SU-DHL-6 (cell line): Measurements from ENCODE around the gene HS3ST4.

Source experiments
- H2AFZ ChIP-seq: fragments of 200-600 bp; sonication (generic); 2 replicates; pipeline ENCODE4 v1.6.1; 2014; ENCODE audit warnings: low read depth, mild to moderate bottlenecking, moderate library complexity, mixed read lengths, antibody characterized with exemption, low read length; ENCODE audit not compliant: severe bottlenecking
- H3F3A ChIP-seq: fragments of 200-600 bp; shearing (Covaris generic); 2 replicates; pipeline ENCODE4 v1.6.0; 2016; ENCODE audit warnings: antibody characterized with exemption, mild to moderate bottlenecking; ENCODE audit not compliant: insufficient read depth
- H3K27ac ChIP-seq: fragments of 200-600 bp; sonication (generic); 2 replicates; pipeline ENCODE4 v1.5.1; 2016; ENCODE audit warnings: low read depth, mild to moderate bottlenecking, low read length, moderate library complexity, mixed read lengths
- H3K27me3 ChIP-seq: fragments of 200-600 bp; sonication (generic), shearing (Covaris generic); 2 replicates; pipeline ENCODE4 v1.6.0; 2014; ENCODE audit warnings: mild to moderate bottlenecking, low read length
- H3K36me3 ChIP-seq: fragments of 200-600 bp; sonication (generic); 2 replicates; pipeline ENCODE4 v1.6.1; 2014; ENCODE audit warnings: mild to moderate bottlenecking, low read length, mixed read lengths
- H3K4me2 ChIP-seq: fragments of 300-600, 200-600 bp; shearing (Covaris generic), sonication (generic); 2 replicates; pipeline ENCODE4 v1.6.0; 2014; ENCODE audit warnings: low read length, low read depth, mild to moderate bottlenecking; ENCODE audit not compliant: poor library complexity, severe bottlenecking
- H3K4me3 ChIP-seq: fragments of 200-600 bp; sonication (generic); 2 replicates; pipeline ENCODE4 v1.5.1; 2014; ENCODE audit warnings: antibody characterized with exemption, low read length, mild to moderate bottlenecking, mixed read lengths; ENCODE audit not compliant: insufficient read depth, poor library complexity, severe bottlenecking
- H3K79me2 ChIP-seq: fragments of 200-600 bp; sonication (generic); 2 replicates; pipeline ENCODE4 v1.6.1; 2014; ENCODE audit warnings: mild to moderate bottlenecking, low read length, moderate library complexity; ENCODE audit not compliant: insufficient read depth
- H3K9ac ChIP-seq: fragments of 200-600 bp; sonication (generic); 2 replicates; pipeline ENCODE4 v1.7.0; 2014; ENCODE audit warnings: mild to moderate bottlenecking, low read length
- H3K9me2 ChIP-seq: fragments of 200-600 bp; sonication (generic); replicated peaks from 2 replicates; pipeline ENCODE4 v1.6.1; 2014; ENCODE audit warnings: low read length; ENCODE audit not compliant: insufficient read depth
- H3K9me3 ChIP-seq: fragments of 200-600 bp; sonication (generic); 2 replicates; pipeline ENCODE4 v1.6.1; 2014; ENCODE audit warnings: low read length, mixed read lengths; ENCODE audit not compliant: insufficient read depth
- H4K20me1 ChIP-seq: fragments of 200-600 bp; sonication (generic); 2 replicates; pipeline ENCODE4 v1.6.1; 2014; ENCODE audit warnings: low read depth, mild to moderate bottlenecking, antibody characterized with exemption, low read length, moderate library complexity, mixed read lengths
- CTCF ChIP-seq: fragments of 200-600 bp; sonication (generic); IDR thresholded peaks from one replicate; pipeline ENCODE4 v1.5.1; 2017; ENCODE audit warnings: antibody characterized with exemption, mild to moderate bottlenecking, low read length, moderate library complexity; ENCODE audit not compliant: insufficient read depth, poor library complexity, severe bottlenecking
- EZH2phosphoT487 ChIP-seq: fragments of 200-600 bp; sonication (generic), shearing (Covaris generic); conservative IDR thresholded peaks from 2 replicates; pipeline ENCODE4 v1.6.1; 2018; ENCODE audit warnings: mild to moderate bottlenecking, antibody characterized with exemption, low read length, moderate library complexity, mixed read lengths

The HS3ST4 gene

GRCh38 chr16:25859645-25860044, 167.9 kb downstream of the HS3ST4 start:
- no peaks in the 10 kb centered on the region for H3K9me3 ChIP-seq
- no peaks in the 10 kb centered on the region for H3K9me2 ChIP-seq
- no peak overlapping the region for H2AFZ ChIP-seq
- no peak overlapping the region for H3K4me2 ChIP-seq
- H3K4me3 ChIP-seq: no peak overlapping the region
- no peaks in the 10 kb centered on the region for H3K27me3 ChIP-seq
- TF ChIP-seq EZH2phosphoT487 (no peak), CTCF (no peak)
- H3K36me3 ChIP-seq: no peaks in the 10 kb centered on the region
- no peaks in the 10 kb centered on the region for H4K20me1 ChIP-seq
- H3K79me2 ChIP-seq: no peaks in the 10 kb centered on the region
- H3K27ac ChIP-seq: no peak overlapping the region
- no peak overlapping the region for H3K9ac ChIP-seq
- no peaks in the 10 kb centered on the region for H3F3A ChIP-seq

- Histone ChIP-seq H4K20me1 (no peaks in the 10 kb centered on the region), H3K9me2 (no peaks in the 10 kb centered on the region), H3K4me2 (no peak overlapping the region), H3K4me3 (no peak overlapping the region), H3K9me3 (no peaks in the 10 kb centered on the region), H3F3A (no peaks in the 10 kb centered on the region), H3K27me3 (no peaks in the 10 kb centered on the region), H3K36me3 (no peaks in the 10 kb centered on the region), H2AFZ (no peak overlapping the region), H3K27ac (no peak overlapping the region), H3K79me2 (no peaks in the 10 kb centered on the region), H3K9ac (no peak overlapping the region)
- no peak for TF ChIP-seq EZH2phosphoT487
- no peak for TF ChIP-seq CTCF
Observed at GRCh38 chr16:25867041-25867440, 175.3 kb downstream of the HS3ST4 start.

- Histone ChIP-seq H3K4me2 (no peak overlapping the region), H3F3A (no peaks in the 10 kb centered on the region), H3K4me3 (no peak overlapping the region), H3K27ac (no peak overlapping the region), H2AFZ (no peak overlapping the region), H3K27me3 (no peaks in the 10 kb centered on the region), H3K9me2 (no peaks in the 10 kb centered on the region), H3K79me2 (no peaks in the 10 kb centered on the region), H3K9me3 (no peaks in the 10 kb centered on the region), H3K36me3 (no peaks in the 10 kb centered on the region), H4K20me1 (no peaks in the 10 kb centered on the region), H3K9ac (no peak overlapping the region)
- TF ChIP-seq EZH2phosphoT487 (no peak), CTCF (no peak)
Observed at GRCh38 chr16:25868106-25868505, 176.3 kb downstream of the HS3ST4 start.
